ENCODE measurements around the gene ALDH1A3. TPM values are rescaled to one million over a fixed set of nuclear protein-coding genes. Genes with fewer than 3 reads are reported as not detected.

The ALDH1A3 gene
- polyA plus RNA-seq (2013, experiment 1 of 2) = 2.2 TPM
- polyA plus RNA-seq (2013, experiment 2 of 2) = 1.5 TPM

DNA sequence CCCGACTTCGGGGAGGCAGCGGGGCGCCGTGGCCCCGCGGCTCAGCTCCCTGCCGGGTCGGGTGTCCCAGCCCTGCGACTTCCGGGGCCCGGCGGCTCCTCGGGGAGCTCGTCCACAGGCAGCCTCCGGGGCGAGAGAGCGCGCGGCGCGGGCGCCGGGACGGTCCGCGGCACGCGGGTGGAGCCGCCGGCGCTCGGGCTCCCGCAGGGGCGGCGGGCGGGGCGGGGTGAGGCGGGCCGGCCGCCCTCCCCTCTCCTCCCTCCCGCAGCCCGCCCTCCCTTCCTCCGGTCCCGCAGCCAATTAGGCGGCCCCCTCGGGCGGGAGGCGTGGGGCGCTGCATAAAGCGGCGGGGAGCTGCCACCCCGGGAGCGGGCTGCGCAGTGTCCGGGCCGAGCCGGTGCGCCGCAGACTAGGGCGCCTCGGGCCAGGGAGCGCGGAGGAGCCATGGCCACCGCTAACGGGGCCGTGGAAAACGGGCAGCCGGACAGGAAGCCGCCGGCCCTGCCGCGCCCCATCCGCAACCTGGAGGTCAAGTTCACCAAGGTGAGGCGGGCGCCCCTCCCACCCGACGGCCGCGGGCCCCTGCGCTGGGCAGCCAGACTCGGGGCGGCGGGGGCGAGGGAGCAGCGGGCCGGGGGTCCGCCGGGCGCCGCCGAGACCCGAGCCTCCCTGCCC, at the start of gene ALDH1A3:
TSS of gene ALDH1A3 (plus strand) at position 368 of the 675 bp plus-strand sequence. CDS start at position 445, 77 bp downstream.
- Histone ChIP-seq H3K36me3 (ENCODE audit: control insufficient read depth, insufficient read depth, low read length) (no peaks in the 10 kb centered on the region), H3K4me3 (ENCODE audit: extremely low read depth, insufficient read depth, low read length, poor library complexity, severe bottlenecking) (peak within 1 kb of the TSS; percentile 33), H3K4me1 (ENCODE audit: control insufficient read depth, insufficient read depth, low read length, poor library complexity, severe bottlenecking) (peaks cover 4% of the 10 kb centered on the region), H3K9me3 (ENCODE audit: control insufficient read depth, low read length) (no peaks in the 10 kb centered on the region), H3K27ac (ENCODE audit: low read depth, low read length, severe bottlenecking) (no peak within 1 kb of the TSS)
- WGBS, 2 experiments (ENCODE audit: insufficient coverage in 2 of 2) = 0 to 1% methylated on average over 44 to 53 of the region's 93 CpGs

GRCh38 chr15:100831467-100831866, 48.2 kb upstream of the ALDH1A3 start:
- WGBS, 2 experiments (ENCODE audit: insufficient coverage in 2 of 2) = 78 to 92% methylated on average over 4 of the region's 5 CpGs
- no peak overlapping the region for H3K4me3 ChIP-seq (ENCODE audit: extremely low read depth, insufficient read depth, low read length, poor library complexity, severe bottlenecking)
- H3K4me1 ChIP-seq (ENCODE audit: control insufficient read depth, insufficient read depth, low read length, poor library complexity, severe bottlenecking) = no peaks in the 10 kb centered on the region
- H3K36me3 ChIP-seq (ENCODE audit: control insufficient read depth, insufficient read depth, low read length) = no peaks in the 10 kb centered on the region
- H3K9me3 ChIP-seq (ENCODE audit: control insufficient read depth, low read length) = peaks cover 5% of the 10 kb centered on the region
- H3K27ac ChIP-seq (ENCODE audit: low read depth, low read length, severe bottlenecking) = no peak overlapping the region

DNA sequence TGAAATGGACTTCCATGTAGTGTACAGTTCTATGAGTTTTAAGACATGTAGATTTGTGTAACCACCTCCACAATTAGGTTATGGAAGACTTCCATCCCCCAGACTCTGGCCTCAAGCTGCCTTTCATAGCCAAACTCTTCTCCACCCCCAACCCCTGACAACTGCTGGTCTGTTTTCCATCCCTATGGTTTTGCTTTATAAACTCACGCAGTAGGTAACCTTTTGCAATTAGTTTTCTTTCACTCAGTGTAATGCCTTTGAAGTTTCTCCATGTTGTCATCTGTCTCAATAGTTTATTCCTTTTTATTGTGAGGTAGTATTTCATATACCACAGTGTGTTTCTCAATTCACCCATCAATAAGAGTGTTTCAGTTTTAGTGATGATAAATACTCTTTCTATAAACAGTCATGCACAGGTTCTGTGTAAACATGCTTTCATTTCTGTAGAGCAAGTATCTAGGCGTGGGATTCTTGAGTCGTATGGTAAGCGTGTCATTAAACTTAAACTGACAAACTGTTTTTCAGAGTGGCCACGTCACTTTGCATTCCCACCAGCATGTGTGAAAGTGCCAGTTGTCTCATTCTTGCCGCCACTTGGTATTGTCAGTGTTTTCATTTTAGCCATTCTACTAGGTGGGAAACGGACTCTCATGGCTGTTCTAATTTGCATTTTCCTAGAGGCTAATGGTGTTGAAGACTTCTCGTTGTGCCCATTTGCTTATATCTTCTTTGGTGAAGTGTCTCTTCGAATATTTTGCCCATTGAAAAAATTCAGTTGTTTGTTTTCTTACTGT, 47.3 kb upstream of the ALDH1A3 start:
- Histone ChIP-seq H3K36me3 (ENCODE audit: control insufficient read depth, insufficient read depth, low read length) (no peaks in the 10 kb centered on the region), H3K4me3 (ENCODE audit: extremely low read depth, insufficient read depth, low read length, poor library complexity, severe bottlenecking) (no peak overlapping the region), H3K27ac (ENCODE audit: low read depth, low read length, severe bottlenecking) (no peak overlapping the region), H3K4me1 (ENCODE audit: control insufficient read depth, insufficient read depth, low read length, poor library complexity, severe bottlenecking) (no peaks in the 10 kb centered on the region), H3K9me3 (ENCODE audit: control insufficient read depth, low read length) (peaks cover 5% of the 10 kb centered on the region)
- 90 to 97% methylated on average over 8 of the region's 9 CpGs for WGBS, 2 experiments (ENCODE audit: insufficient coverage in 2 of 2)

DNA sequence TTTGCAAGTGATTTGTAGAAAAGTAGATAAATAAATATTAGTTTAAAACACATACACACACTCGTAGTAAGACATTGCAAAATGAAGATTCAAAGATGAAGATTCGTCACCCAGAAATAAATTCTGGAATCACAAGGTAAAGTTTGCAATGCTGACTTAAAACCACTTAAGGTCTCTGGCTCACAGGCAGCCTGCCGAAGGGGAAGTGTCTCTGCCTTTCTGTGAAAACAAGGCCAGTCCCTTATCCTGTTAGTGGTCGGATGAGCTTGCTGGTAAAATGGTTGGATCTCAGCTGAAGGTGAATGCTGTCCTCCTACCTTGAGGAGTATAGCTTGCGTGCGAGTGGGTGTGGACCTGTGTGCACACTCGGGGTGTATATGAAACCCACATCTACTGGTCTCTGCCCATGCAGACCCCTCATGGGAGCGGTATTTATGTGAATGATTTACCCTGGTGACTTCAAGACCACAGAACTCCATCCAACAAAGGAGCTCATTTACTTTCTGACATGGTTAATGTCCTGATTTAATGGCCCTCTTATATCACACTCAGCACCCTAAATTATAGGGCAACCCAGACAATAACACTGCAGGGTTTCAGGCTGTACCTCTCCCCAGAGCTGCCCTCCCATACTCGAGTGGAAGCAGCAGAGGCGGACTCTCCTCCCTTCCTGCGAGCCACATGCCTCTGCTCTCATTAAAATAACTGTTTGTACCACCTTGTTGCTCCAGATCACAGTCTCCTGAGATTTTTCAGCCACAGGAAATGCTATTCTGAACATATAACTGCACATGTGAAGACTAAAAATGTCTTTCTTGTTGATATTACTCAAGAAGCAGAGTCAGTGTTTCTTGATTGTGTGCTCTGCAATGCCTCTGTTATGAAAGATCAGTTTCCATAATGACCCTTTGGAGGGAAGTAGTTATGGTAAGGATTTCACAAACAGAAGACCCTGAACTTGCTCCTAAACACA, 45.9 kb upstream of the ALDH1A3 start:
- 82% methylated on average over 7 to 8 of the region's 11 CpGs for WGBS, 2 experiments (ENCODE audit: insufficient coverage in 2 of 2)
- no peak overlapping the region for H3K27ac ChIP-seq (ENCODE audit: low read depth, low read length, severe bottlenecking)
- H3K9me3 ChIP-seq (ENCODE audit: control insufficient read depth, low read length) = no peaks in the 10 kb centered on the region
- no peaks in the 10 kb centered on the region for H3K36me3 ChIP-seq (ENCODE audit: control insufficient read depth, insufficient read depth, low read length)
- H3K4me1 ChIP-seq (ENCODE audit: control insufficient read depth, insufficient read depth, low read length, poor library complexity, severe bottlenecking) = no peaks in the 10 kb centered on the region
- H3K4me3 ChIP-seq (ENCODE audit: extremely low read depth, insufficient read depth, low read length, poor library complexity, severe bottlenecking) = no peak overlapping the region

- Histone ChIP-seq H3K4me3 (ENCODE audit: extremely low read depth, insufficient read depth, low read length, poor library complexity, severe bottlenecking) (no peak overlapping the region), H3K4me1 (ENCODE audit: control insufficient read depth, insufficient read depth, low read length, poor library complexity, severe bottlenecking) (no peaks in the 10 kb centered on the region), H3K27ac (ENCODE audit: low read depth, low read length, severe bottlenecking) (no peak overlapping the region), H3K9me3 (ENCODE audit: control insufficient read depth, low read length) (no peaks in the 10 kb centered on the region), H3K36me3 (ENCODE audit: control insufficient read depth, insufficient read depth, low read length) (no peaks in the 10 kb centered on the region)
- WGBS, 2 experiments (ENCODE audit: insufficient coverage in 2 of 2) = no CpG with 5 or more reads among the region's 3 CpGs
Observed at GRCh38 chr15:100834731-100835130, 44.9 kb upstream of the ALDH1A3 start.

DNA sequence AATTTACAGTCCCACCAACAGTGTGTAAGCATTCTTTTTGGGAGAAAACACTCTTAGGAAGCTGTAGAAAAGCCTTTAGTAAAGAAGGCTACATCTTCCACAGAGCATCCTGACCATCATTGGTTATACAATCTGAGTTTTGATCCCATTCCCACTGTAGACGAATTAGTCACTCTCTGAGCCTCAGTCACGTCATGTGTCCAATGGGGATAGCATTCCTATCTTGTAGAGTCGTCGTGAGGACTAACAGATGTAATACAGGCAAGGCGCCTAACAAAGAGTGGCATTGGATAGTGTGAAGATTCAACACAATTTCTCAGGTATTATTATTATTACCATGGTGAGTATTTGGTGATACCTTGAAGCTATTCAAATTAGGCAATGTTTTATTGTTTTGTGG, 44.0 kb upstream of the ALDH1A3 start:
- WGBS, 2 experiments (ENCODE audit: insufficient coverage in 2 of 2) = 67 to 79% methylated on average over 3 to 4 of the region's 5 CpGs
- Histone ChIP-seq H3K4me1 (ENCODE audit: control insufficient read depth, insufficient read depth, low read length, poor library complexity, severe bottlenecking) (no peaks in the 10 kb centered on the region), H3K4me3 (ENCODE audit: extremely low read depth, insufficient read depth, low read length, poor library complexity, severe bottlenecking) (no peak overlapping the region), H3K36me3 (ENCODE audit: control insufficient read depth, insufficient read depth, low read length) (no peaks in the 10 kb centered on the region), H3K9me3 (ENCODE audit: control insufficient read depth, low read length) (no peaks in the 10 kb centered on the region), H3K27ac (ENCODE audit: low read depth, low read length, severe bottlenecking) (no peak overlapping the region)

DNA sequence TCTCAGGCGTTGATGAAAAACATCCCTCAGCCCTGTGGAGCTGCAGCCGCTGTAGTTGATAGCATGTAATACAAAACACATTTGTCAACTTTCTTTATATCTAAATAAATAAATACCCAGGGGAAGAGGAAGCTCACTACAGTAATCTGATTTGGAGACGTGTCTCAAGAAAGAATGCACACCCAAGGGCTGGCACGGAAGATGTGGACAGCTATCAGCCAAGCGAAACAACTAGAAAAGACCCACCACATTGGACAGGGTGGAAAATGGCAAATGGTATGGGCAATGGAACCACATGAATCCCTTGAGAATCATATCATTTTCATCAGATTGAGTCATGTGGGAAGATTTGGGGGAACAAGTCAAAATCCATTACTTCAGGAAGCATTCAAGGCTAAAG, 43.1 kb upstream of the ALDH1A3 start:
- no peaks in the 10 kb centered on the region for H3K4me1 ChIP-seq (ENCODE audit: control insufficient read depth, insufficient read depth, low read length, poor library complexity, severe bottlenecking)
- 100% methylated on average over 2 of the region's 5 CpGs for WGBS, 2 experiments (ENCODE audit: insufficient coverage in 2 of 2)
- no peaks in the 10 kb centered on the region for H3K9me3 ChIP-seq (ENCODE audit: control insufficient read depth, low read length)
- H3K27ac ChIP-seq (ENCODE audit: low read depth, low read length, severe bottlenecking) = no peak overlapping the region
- no peak overlapping the region for H3K4me3 ChIP-seq (ENCODE audit: extremely low read depth, insufficient read depth, low read length, poor library complexity, severe bottlenecking)
- no peaks in the 10 kb centered on the region for H3K36me3 ChIP-seq (ENCODE audit: control insufficient read depth, insufficient read depth, low read length)

DNA sequence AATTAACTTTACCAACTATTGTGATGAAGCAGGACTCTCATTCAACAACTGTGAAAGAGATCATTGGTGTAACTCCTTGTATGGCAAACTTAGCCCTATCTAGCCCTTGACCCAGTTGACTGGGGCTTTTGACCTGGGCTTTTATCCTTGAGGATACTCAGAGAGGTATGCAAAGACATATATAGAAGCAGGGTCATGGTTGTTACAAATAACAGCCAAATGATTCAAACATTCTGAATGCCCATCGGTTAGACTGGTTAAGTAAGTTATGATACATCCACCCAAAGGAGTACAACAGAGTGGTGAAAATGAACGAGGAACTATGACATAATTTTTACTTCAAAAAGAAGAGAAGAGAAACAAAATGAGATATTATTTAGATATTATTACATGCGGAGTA, 38.2 kb upstream of the ALDH1A3 start:
- Histone ChIP-seq H3K4me3 (ENCODE audit: extremely low read depth, insufficient read depth, low read length, poor library complexity, severe bottlenecking) (no peak overlapping the region), H3K36me3 (ENCODE audit: control insufficient read depth, insufficient read depth, low read length) (no peaks in the 10 kb centered on the region), H3K4me1 (ENCODE audit: control insufficient read depth, insufficient read depth, low read length, poor library complexity, severe bottlenecking) (peaks cover 9% of the 10 kb centered on the region), H3K9me3 (ENCODE audit: control insufficient read depth, low read length) (no peaks in the 10 kb centered on the region), H3K27ac (ENCODE audit: low read depth, low read length, severe bottlenecking) (no peak overlapping the region)
- WGBS, 2 experiments (ENCODE audit: insufficient coverage in 2 of 2) = 100% methylated on average over 1 of the region's 3 CpGs; no CpG with 5 or more reads in 1 of the 2 experiments

DNA sequence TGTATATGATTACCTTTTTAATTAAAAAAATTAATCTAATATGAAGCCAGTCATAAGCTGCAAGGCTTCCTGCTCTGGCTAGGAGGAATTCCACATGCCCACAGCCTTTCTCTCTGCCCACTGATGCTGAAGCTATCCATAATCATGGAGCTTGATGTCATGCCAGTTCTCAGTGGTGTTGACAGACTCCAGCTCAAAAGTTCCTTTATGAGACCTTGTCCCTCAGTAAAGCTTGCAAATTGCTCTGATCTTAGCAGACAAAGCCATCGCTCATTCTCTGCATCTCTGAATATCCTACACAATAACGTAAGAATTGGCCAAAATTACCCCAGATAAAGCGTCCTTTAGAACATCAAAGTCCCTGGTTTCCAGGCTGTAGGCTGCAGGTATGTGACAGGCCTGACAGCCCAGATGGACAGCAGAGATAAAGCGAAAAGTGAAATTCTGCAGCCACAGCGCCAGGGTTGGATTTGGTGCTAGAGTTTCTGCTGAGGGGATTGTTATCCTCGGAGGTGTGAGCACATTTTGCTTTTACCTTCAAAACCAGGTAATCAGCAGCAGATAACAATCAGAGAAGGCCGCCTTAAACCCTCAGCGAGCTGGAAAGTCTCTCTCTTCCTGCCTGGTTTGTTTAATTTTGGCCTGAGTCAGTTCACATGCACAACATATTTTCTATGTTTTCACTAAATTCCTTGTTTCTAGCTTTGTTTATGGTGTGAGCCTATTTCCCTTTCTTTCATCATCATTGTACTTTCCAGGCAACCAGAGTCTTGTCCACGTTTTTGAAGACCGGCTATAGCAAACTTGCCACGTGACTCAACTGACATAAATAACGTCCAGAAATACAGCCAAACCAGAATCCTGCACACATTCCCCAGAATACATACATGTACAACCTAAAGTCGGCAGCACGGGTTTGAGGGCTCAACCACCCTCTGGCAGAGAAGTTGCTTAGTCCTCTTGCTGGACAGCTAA, 36.6 kb upstream of the ALDH1A3 start:
- Histone ChIP-seq H3K4me3 (ENCODE audit: extremely low read depth, insufficient read depth, low read length, poor library complexity, severe bottlenecking) (no peak overlapping the region), H3K9me3 (ENCODE audit: control insufficient read depth, low read length) (no peaks in the 10 kb centered on the region), H3K4me1 (ENCODE audit: control insufficient read depth, insufficient read depth, low read length, poor library complexity, severe bottlenecking) (peaks cover 9% of the 10 kb centered on the region), H3K27ac (ENCODE audit: low read depth, low read length, severe bottlenecking) (no peak overlapping the region), H3K36me3 (ENCODE audit: control insufficient read depth, insufficient read depth, low read length) (no peaks in the 10 kb centered on the region)
- 96 to 98% methylated on average over 7 to 10 of the region's 14 CpGs for WGBS, 2 experiments (ENCODE audit: insufficient coverage in 2 of 2)

All from mesodermal cell (in vitro differentiated cells).